Left ventricle myocardium inferior (tissue), 1 donor: Measurements from ENCODE around the gene LAPTM5. TPM values are rescaled to one million over a fixed set of nuclear protein-coding genes. Genes with fewer than 3 reads are reported as not detected.

Experiments used
- DNase-seq: peaks from one replicate; pipeline ENCODE4 v3.0.0-alpha.2; 2020
- H3K27ac ChIP-seq: fragments of 200-600 bp; replicated peaks from 2 replicates; pipeline ENCODE4 v1.8.0; 2021
- H3K27me3 ChIP-seq: fragments of 200-600 bp; 2 replicates; pipeline ENCODE4 v1.8.0; 2021; ENCODE audit warnings: low read depth
- H3K36me3 ChIP-seq: fragments of 200-600 bp; 2 replicates; pipeline ENCODE4 v1.8.0; 2021
- H3K4me1 ChIP-seq: fragments of 200-600 bp; 2 replicates; pipeline ENCODE4 v1.8.0; 2021
- H3K4me3 ChIP-seq: fragments of 200-600 bp; 2 replicates; pipeline ENCODE4 v1.8.0; 2021; ENCODE audit warnings: mild to moderate bottlenecking, moderate library complexity
- H3K9me3 ChIP-seq: fragments of 200-600 bp; replicated peaks from 2 replicates; pipeline ENCODE4 v1.8.0; 2021
- CTCF ChIP-seq: fragments of 200-600 bp; IDR thresholded peaks from 2 replicates; pipeline ENCODE4 v1.8.0; 2021; ENCODE audit warnings: antibody characterized with exemption, mild to moderate bottlenecking, borderline replicate concordance
- intact Hi-C: fragments of 100-400 bp; cut with micrococcal nuclease; formaldehyde crosslinking; loops from one replicate; pipeline ENCODE4 v1.11.0; 2022
- total RNA-seq: library from RNA; stranded (reverse); fragmentation: NEBNext Ultra II Directional; extraction: Animal tissue kit (Norgen Biotek cat#: 25700); gene quantifications from one replicate; pipeline ENCODE4 v1.2.1, GENCODE V29; 2021
- donor health status: DM: no; HTN: yes; CAD: no; lungs with severe emphysema.

LAPTM5 gene
- total RNA-seq, 1 donor from 2014 or later: 18.8 TPM

GRCh38 chr1:30725450-30726095 is 32.0 kb downstream of the LAPTM5 start:
- Histone ChIP-seq H3K4me3 (no peak overlapping the region), H3K9me3 (no peaks in the 10 kb centered on the region), H3K27me3 (no peaks in the 10 kb centered on the region), H3K36me3 (no peaks in the 10 kb centered on the region), H3K4me1 (no peaks in the 10 kb centered on the region), H3K27ac (no peak overlapping the region)
- DNase-seq: no peak
- no peak for TF ChIP-seq CTCF
- intact Hi-C loops: no loop called here

- no peak for DNase-seq
- H3K36me3 ChIP-seq: no peaks in the 10 kb centered on the region
- H3K27ac ChIP-seq: no peak overlapping the region
- H3K9me3 ChIP-seq: no peaks in the 10 kb centered on the region
- no peaks in the 10 kb centered on the region for H3K4me1 ChIP-seq
- intact Hi-C loops: no loop called here
- H3K4me3 ChIP-seq: no peak overlapping the region
- no peak for TF ChIP-seq CTCF
- H3K27me3 ChIP-seq: no peaks in the 10 kb centered on the region
These were observed 32.7 kb downstream of the LAPTM5 start for GRCh38 chr1:30724655-30725421.

GRCh38 chr1:30724175-30724574 is 33.4 kb downstream of the LAPTM5 start:
- Histone ChIP-seq H3K36me3 (no peaks in the 10 kb centered on the region), H3K4me1 (peaks cover 4% of the 10 kb centered on the region), H3K27me3 (no peaks in the 10 kb centered on the region), H3K9me3 (no peaks in the 10 kb centered on the region), H3K4me3 (no peak overlapping the region), H3K27ac (no peak overlapping the region)
- DNase-seq: no peak
- TF ChIP-seq CTCF: no peak
- intact Hi-C loops: no loop called here

GRCh38 chr1:30723331-30723755 is 34.2 kb downstream of the LAPTM5 start, which contains the start of gene MATN1:
TSS of gene MATN1 (minus strand) at chr1:30723585. CDS start at chr1:30723551, 34 bp downstream.
- TF ChIP-seq CTCF: no peak
- no peak for DNase-seq
- intact Hi-C loops: no loop called here
- H3K36me3 ChIP-seq: no peaks in the 10 kb centered on the region
- H3K9me3 ChIP-seq: no peaks in the 10 kb centered on the region
- H3K4me1 ChIP-seq: peaks cover 10% of the 10 kb centered on the region
- no peaks in the 10 kb centered on the region for H3K27me3 ChIP-seq
- H3K4me3 ChIP-seq: no peak within 1 kb of the TSS
- no peak within 1 kb of the TSS for H3K27ac ChIP-seq

- DNase-seq: no peak
- no peak overlapping the region for H3K27ac ChIP-seq
- no peaks in the 10 kb centered on the region for H3K36me3 ChIP-seq
- peaks cover 10% of the 10 kb centered on the region for H3K4me1 ChIP-seq
- H3K4me3 ChIP-seq: no peak overlapping the region
- no peaks in the 10 kb centered on the region for H3K27me3 ChIP-seq
- TF ChIP-seq CTCF: no peak
- intact Hi-C loops: loop anchor here (2.0 kb wide), 1 partner anchor 57 kb away; no protein-coding TSS in a partner anchor
- no peaks in the 10 kb centered on the region for H3K9me3 ChIP-seq
These were observed 35.6 kb downstream of the LAPTM5 start for GRCh38 chr1:30721812-30722537.
